ENCODE results near the gene TMEM14B.

DNA sequence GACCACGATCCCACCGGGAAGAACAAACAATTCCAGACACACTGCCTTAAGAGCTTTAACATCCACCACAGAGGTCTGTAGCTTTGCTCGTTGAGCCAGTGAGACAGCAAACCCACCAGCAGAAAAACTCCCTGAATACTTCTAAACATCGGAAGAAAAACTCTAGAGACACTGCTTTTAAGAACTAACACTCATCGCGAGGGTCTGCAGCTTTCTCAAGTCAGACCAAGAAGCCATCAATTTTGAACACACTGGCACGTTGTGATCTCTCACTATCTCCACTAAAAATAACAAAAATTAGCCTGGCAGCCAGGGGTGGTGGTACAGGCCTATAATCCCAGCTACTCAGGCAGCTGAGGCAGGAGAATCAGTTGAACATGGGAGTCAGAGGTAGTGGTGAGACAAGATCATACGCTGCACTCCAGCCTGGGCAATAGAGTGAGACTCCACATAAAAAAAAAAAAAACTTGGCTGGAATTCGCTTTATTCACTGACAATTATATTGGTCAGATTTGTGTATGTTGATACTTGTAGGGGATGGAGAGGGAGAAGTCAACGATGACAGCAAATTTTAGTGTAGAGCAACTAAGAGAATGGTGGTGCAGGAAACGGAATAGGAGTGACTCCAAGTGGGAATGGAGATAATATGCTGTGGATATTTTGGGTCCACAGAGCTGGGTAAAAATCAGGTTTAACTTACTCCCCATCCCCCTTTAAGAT, 25.6 kb upstream of the TMEM14B start:
- TF ChIP-seq POLR2A (IDR thresholded peaks at IDR 0.05; ENCODE audit: low read length) (peak; percentile 49), GATA1 (IDR thresholded peaks at IDR 0.05; ENCODE audit: low read depth, low read length) (no peak)
